ENCODE data around the gene PPDPF.

Gene PPDPF

DNA sequence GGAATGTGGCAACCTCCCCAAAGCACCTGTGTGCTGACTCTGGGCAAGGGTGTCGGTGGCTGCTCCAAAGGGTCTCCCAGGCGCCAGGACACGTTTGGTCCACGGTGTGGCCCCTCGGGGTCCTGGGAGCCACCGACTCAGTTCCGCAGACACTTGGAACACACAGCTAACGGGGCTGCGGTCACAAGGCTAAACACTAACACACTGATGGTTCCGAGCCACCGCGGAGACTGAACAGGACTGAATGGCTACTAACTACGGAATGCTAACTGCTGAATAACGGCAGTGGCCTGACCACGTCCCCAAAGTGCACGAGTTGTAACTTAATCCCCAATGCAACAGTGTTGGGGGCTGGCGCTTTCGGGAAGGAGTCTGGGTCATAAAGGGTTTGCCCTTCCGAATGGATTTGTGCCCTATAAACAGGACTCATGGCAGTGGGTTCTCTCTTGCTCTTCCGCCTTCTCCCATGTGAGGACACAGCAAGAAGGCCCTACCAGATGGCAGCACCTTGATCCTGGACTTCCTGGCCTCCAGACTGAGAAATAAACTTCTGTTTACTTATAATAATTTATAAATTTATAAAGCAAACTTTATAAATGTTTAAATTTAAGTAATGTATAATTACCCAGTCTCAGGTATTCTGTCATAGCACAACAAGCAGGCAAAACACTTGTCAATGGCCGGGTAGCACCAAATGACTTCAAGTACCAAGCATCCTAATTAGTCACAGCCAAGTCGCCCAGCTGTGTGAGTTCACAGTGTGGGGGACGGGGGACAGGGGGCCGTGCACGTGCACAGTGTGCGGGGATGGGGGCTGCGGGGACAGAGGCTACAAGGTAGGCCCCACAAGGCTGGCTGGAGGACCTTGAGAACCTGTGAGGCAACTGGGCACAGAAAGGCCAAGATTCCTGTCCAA lies 19.4 kb upstream of the PPDPF start:
- no peak for TF ChIP-seq GABPA (IDR thresholded peaks at IDR 0.05; ENCODE audit: low read depth)
- no peak for TF ChIP-seq REST (IDR thresholded peaks at IDR 0.05; ENCODE audit: insufficient replicate concordance, low read depth)
- TF ChIP-seq SPI1 (IDR thresholded peaks at IDR 0.05; ENCODE audit: borderline replicate concordance, low read depth): no peak
- TF ChIP-seq, protein P1, sequence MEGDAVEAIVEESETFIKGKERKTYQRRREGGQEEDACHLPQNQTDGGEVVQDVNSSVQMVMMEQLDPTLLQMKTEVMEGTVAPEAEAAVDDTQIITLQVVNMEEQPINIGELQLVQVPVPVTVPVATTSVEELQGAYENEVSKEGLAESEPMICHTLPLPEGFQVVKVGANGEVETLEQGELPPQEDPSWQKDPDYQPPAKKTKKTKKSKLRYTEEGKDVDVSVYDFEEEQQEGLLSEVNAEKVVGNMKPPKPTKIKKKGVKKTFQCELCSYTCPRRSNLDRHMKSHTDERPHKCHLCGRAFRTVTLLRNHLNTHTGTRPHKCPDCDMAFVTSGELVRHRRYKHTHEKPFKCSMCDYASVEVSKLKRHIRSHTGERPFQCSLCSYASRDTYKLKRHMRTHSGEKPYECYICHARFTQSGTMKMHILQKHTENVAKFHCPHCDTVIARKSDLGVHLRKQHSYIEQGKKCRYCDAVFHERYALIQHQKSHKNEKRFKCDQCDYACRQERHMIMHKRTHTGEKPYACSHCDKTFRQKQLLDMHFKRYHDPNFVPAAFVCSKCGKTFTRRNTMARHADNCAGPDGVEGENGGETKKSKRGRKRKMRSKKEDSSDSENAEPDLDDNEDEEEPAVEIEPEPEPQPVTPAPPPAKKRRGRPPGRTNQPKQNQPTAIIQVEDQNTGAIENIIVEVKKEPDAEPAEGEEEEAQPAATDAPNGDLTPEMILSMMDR (IDR thresholded peaks at IDR 0.05; ENCODE audit: insufficient read depth, low read length): no peak
- Histone ChIP-seq H3K27ac (replicated peaks) (no peak overlapping the region), H3K4me3 (replicated peaks; ENCODE audit: insufficient read depth, low read length) (no peak overlapping the region), H3K27me3 (ENCODE audit: insufficient read depth, poor library complexity, severe bottlenecking) (peaks cover 25% of the 10 kb centered on the region)
- no peak for DNase-seq (ENCODE audit: low read depth in 1 of 2, low spot score in 1 of 2)

DNA sequence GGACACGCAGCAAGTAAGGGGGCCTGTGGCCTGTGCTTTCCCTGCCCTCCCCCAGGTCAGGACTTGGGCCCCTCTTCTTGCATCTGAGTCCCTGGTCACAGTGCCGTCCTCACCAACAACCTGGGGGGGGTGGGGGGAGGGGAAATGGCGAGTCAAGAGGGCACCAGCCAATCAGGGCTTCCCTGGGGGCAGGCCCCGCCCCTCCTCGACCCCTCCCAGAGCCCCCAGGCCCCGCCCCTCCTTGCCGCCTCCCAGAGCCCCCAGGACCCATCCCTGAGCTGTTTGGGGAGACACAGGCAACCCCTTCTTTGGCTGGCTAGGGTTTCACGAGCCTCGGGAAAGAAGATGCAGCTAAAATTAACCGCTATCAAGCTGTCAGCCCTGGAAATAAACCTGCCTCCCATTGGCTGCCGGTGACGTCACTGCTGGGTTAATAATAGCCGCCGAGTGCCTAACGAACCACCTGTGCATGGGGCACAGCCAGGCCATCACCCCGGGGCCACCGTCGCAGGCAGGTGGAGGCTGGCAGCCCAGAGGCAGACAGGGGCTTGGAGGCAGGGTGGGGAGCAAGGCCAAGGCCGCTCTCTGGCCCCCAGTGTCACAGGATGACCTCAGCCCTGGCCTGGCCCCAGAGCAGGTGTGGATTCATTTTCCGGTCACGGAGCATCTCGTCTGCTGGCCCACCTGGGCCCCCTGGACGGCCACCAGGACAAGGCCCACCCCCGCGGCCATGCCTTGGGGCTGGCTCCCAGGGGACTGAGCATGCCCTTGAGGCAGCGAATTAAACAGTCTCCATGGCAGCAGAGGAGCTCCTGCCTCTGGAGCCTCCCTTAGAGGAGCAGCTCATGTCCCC lies 18.5 kb upstream of the PPDPF start:
- no peak overlapping the region for H3K27ac ChIP-seq (replicated peaks)
- H3K4me3 ChIP-seq (replicated peaks; ENCODE audit: insufficient read depth, low read length): no peak overlapping the region
- TF ChIP-seq REST (IDR thresholded peaks at IDR 0.05; ENCODE audit: insufficient replicate concordance, low read depth): no peak
- H3K27me3 ChIP-seq (ENCODE audit: insufficient read depth, poor library complexity, severe bottlenecking): peaks cover 22% of the 10 kb centered on the region
- no peak for DNase-seq (ENCODE audit: low read depth in 1 of 2, low spot score in 1 of 2)

DNA sequence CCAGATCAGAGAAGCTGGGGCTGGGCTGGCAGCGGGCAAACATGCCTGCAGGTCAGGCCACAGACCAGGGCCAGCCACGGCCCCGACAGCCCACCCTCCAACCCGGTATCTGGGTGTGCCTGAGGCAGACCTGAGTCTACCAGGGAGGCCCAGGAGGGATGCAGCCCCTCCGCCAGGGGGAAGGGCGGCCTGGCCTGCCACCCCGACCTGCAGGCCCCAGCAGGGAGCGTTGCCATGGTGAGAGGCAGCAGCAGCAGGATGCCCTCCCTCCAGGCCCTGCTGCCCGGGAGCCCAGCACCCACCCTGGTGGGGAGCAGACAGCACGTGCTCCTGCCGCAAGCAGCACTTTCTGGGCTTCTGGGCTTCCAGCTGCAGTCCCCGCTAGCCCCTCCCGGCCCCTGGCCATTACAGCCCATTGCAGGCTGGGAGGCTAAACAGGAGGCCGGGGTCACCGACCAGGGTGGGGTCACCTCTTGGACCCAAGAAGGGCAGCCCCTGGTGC lies 17.8 kb upstream of the PPDPF start:
- no peak for DNase-seq (ENCODE audit: low read depth in 1 of 2, low spot score in 1 of 2)
- TF ChIP-seq, protein P1 (IDR thresholded peaks at IDR 0.05; ENCODE audit: insufficient read depth, low read length): no peak
- TF ChIP-seq SPI1 (IDR thresholded peaks at IDR 0.05; ENCODE audit: borderline replicate concordance, low read depth) (no peak), POLR2AphosphoS5 (IDR thresholded peaks at IDR 0.05; ENCODE audit: low read depth) (no peak), GABPA (IDR thresholded peaks at IDR 0.05; ENCODE audit: low read depth) (no peak), REST (IDR thresholded peaks at IDR 0.05; ENCODE audit: insufficient replicate concordance, low read depth) (no peak)
- H3K27me3 ChIP-seq (ENCODE audit: insufficient read depth, poor library complexity, severe bottlenecking): peaks cover 17% of the 10 kb centered on the region
- H3K4me3 ChIP-seq (replicated peaks; ENCODE audit: insufficient read depth, low read length): no peak overlapping the region
- no peak overlapping the region for H3K27ac ChIP-seq (replicated peaks)

Data from HL-60 (cell line).